ENCODE measurements around the gene ZNF800.

DNA sequence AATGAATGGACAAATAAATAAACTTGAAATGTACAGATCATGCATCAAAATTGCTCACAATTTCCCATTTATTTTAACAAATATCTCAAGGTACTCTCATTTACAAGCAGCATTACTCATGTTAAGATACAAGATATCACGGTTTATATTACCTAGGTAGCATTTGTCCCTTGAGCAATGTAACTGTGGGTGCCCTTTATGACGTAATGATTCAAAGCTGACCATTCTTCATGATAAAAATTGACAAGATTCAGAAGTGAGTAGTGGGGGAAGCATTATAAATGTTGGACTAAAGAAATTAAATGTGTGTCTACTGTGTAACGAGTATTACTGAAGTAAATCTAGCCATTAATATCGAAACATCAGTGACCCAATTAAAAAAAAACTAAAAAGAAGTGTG, 71.5 kb downstream of the ZNF800 start:
- TF ChIP-seq CTCF (IDR thresholded peaks at IDR 0.05) (no peak), POLR2A (IDR thresholded peaks at IDR 0.05) (no peak), POLR2AphosphoS5 (IDR thresholded peaks at IDR 0.05) (no peak)

Data from breast epithelium (tissue), 3 donors.